Body of pancreas (tissue), 4 donors: Measurements from ENCODE around the gene DHRS7B.

ENCODE experiments used
- CTCF ChIP-seq, 7 experiments: fragments of 450-650 bp in 4 of 7; fragments of 200-600 bp in 3 of 7; sonication (generic) in 3 of 7; IDR thresholded peaks; one replicate each; pipeline ENCODE4 v1.5.1; 2016 to 2019; ENCODE audit warnings: antibody characterized with exemption in 7 of 7
- POLR2A ChIP-seq, 3 donors: fragments of 450-650 bp; IDR thresholded peaks; one replicate each; pipeline ENCODE4 v1.6.1; 2016; ENCODE audit warnings: antibody characterized with exemption in 3 of 3, mild to moderate bottlenecking in 2 of 3

- no peak for TF ChIP-seq CTCF (IDR thresholded peaks at IDR 0.05)
- TF ChIP-seq POLR2A (IDR thresholded peaks at IDR 0.05) = no peak
These were observed 62.6 kb downstream of the DHRS7B start for GRCh38 chr17:21189361-21189760.
